ENCODE data around the gene CCDC184. TPM values are rescaled to one million over a fixed set of nuclear protein-coding genes. Genes with fewer than 3 reads are reported as not detected.

Gene CCDC184
- total and polyA plus RNA-seq, 12 donors = 1.4 to 12.8 (median 6.7) TPM

GRCh38 chr12:48184549-48184922, 1.1 kb downstream of the CCDC184 start:
- TF ChIP-seq CTCF (IDR thresholded peaks at IDR 0.05) (no peak), POLR2A (IDR thresholded peaks at IDR 0.05) (no peak)
- intact Hi-C loops (cut with DNase I) = loop anchor here (10.0 kb wide), 1 partner anchor 270 kb away; no protein-coding TSS in a partner anchor
- H3K4me3 ChIP-seq = peak overlapping the region in 2 of 4 donors; percentile 50 to 62
- DNase-seq = peak in 2 of 7 donors; percentile 14 to 16
- H3K27ac ChIP-seq = peak overlapping the region in 1 of 5 donors; percentile 83
- no peaks in the 10 kb centered on the region for H3K27me3 ChIP-seq
- no peaks in the 10 kb centered on the region for H3K36me3 ChIP-seq (replicated peaks in 1 of 2)
- peaks cover 5 to 21% of the 10 kb centered on the region in 2 donors for H3K4me1 ChIP-seq (replicated peaks in 1 of 2)
- H3K9me3 ChIP-seq (replicated peaks in 1 of 3) = no peaks in the 10 kb centered on the region
- WGBS, 4 donors = 12 to 41% (median 19%) methylated on average over 3 to 20 of the region's 20 CpGs

- Histone ChIP-seq H3K36me3 (replicated peaks in 1 of 2) (no peaks in the 10 kb centered on the region), H3K4me1 (replicated peaks in 1 of 2) (peaks cover 5 to 21% of the 10 kb centered on the region in 2 donors), H3K27ac (no peak overlapping the region), H3K27me3 (no peaks in the 10 kb centered on the region), H3K4me3 (peak overlapping the region in 1 of 4 donors; percentile 62), H3K9me3 (replicated peaks in 1 of 3) (no peaks in the 10 kb centered on the region)
- DNase-seq = no peak
- TF ChIP-seq POLR2A (IDR thresholded peaks at IDR 0.05) = no peak
- WGBS, 4 donors = 73 to 79% (median 76%) methylated on average over 8 to 10 of the region's 10 CpGs
- intact Hi-C loops (cut with DNase I) = loop anchor here (10.0 kb wide), 1 partner anchor 269 kb away; no protein-coding TSS in a partner anchor
Observed at GRCh38 chr12:48185181-48185919, 1.9 kb downstream of the CCDC184 start.

- H3K4me1 ChIP-seq (replicated peaks in 1 of 2) = peaks cover 15 to 19% of the 10 kb centered on the region in 2 donors
- no peak for DNase-seq
- H3K36me3 ChIP-seq (replicated peaks in 1 of 2) = no peaks in the 10 kb centered on the region
- TF ChIP-seq CTCF (IDR thresholded peaks at IDR 0.05) (no peak), POLR2A (IDR thresholded peaks at IDR 0.05) (no peak)
- no peaks in the 10 kb centered on the region for H3K9me3 ChIP-seq (replicated peaks in 1 of 3)
- intact Hi-C loops (cut with DNase I) = loop anchor here (10.0 kb wide), 1 partner anchor 267 kb away; no protein-coding TSS in a partner anchor
- 83 to 91% (median 87%) methylated on average over 8 to 10 of the region's 10 CpGs for WGBS, 4 donors
- no peaks in the 10 kb centered on the region for H3K27me3 ChIP-seq
- H3K27ac ChIP-seq = no peak overlapping the region
- H3K4me3 ChIP-seq = no peak overlapping the region
Observed at GRCh38 chr12:48187916-48188695, 4.7 kb downstream of the CCDC184 start.

GRCh38 chr12:48189331-48190125, 6.1 kb downstream of the CCDC184 start:
- H3K36me3 ChIP-seq (replicated peaks in 1 of 2) = no peaks in the 10 kb centered on the region
- peak; percentile 65 to 96 (median 75) for DNase-seq
- H3K4me3 ChIP-seq = no peak overlapping the region
- WGBS, 4 donors = 40 to 42% (median 41%) methylated on average over 6 of the region's 6 CpGs
- H3K9me3 ChIP-seq (replicated peaks in 1 of 3) = no peaks in the 10 kb centered on the region
- peak overlapping the region in 1 of 5 donors; percentile 15 for H3K27ac ChIP-seq
- no peaks in the 10 kb centered on the region for H3K27me3 ChIP-seq
- H3K4me1 ChIP-seq (replicated peaks in 1 of 2) = peaks cover 14 to 24% of the 10 kb centered on the region in 2 donors
- TF ChIP-seq POLR2A (IDR thresholded peaks at IDR 0.05) (no peak), CTCF (IDR thresholded peaks at IDR 0.05) (peak; percentile 74 to 87 (median 83))
- intact Hi-C loops (cut with DNase I) = loop anchor here (10.0 kb wide), 1 partner anchor 265 kb away; no protein-coding TSS in a partner anchor

Data from adrenal gland (tissue), 12 donors.